ENCODE measurements around the gene SYT15. TPM values are rescaled to one million over a fixed set of nuclear protein-coding genes. Genes with fewer than 3 reads are reported as not detected.
"Not testable (repeated sequence)": the region's sequence is repeated elsewhere in the genome, so short reads cannot be mapped to it uniquely, and the experiment has no call there.

SYT15 gene
- total and polyA plus RNA-seq, 2 of the 13 experiments (the other 11 are each of a cell fraction or from before 2014, with no cell fraction given) = 0.24 to 0.38 TPM

GRCh38 chr10:46630816-46631215 lies 51.9 kb downstream of the SYT15 start:
- H3K9ac ChIP-seq (ENCODE audit: insufficient read depth, low read depth, low read length) = peak overlapping the region; percentile 46; the same call in 1 of the 2 replicates
- DNase-seq (ENCODE audit: low spot score); H3K4me3 ChIP-seq (replicated peaks in 1 of 3; ENCODE audit: insufficient read depth in 1 of 3, low read depth in 2 of 3, low read length in 3 of 3); H2AFZ ChIP-seq (ENCODE audit: low read length); BruUV-seq (replicated peaks); H3K9me3 ChIP-seq (ENCODE audit: low read length); H3K4me2 ChIP-seq (ENCODE audit: low read depth, low read length); H3K27me3 ChIP-seq (ENCODE audit: control insufficient read depth in 1 of 2, insufficient read depth in 2 of 2, low read length in 2 of 2); CTCF ChIA-PET (ENCODE audit: low intra/inter-chr PET ratio, low total read pairs); H3K4me1 ChIP-seq (ENCODE audit: insufficient read depth, low read length); in situ Hi-C loops (cut with HindIII; ENCODE audit: extremely low pct_ligation_motif_present, low pct_unique_long_range_greater_than_20kb); H4K20me1 ChIP-seq (ENCODE audit: insufficient read depth, low read length); FAIRE-seq; H3K79me2 ChIP-seq (ENCODE audit: insufficient read depth, low read length); intact Hi-C loops (cut with micrococcal nuclease; ENCODE audit: unreplicated experiment); H3K36me3 ChIP-seq (replicated peaks in 1 of 2; ENCODE audit: control insufficient read depth in 1 of 2, insufficient read depth in 2 of 2, low read length in 2 of 2); POLR2A ChIA-PET: not testable (repeated sequence)
- H3K27ac ChIP-seq (ENCODE audit: extremely low read length, insufficient read depth, low read length) = peak overlapping the region; percentile 76
- WGBS (ENCODE audit: low lambda C conversion rate) = no CpG with 5 or more reads among the region's 3 CpGs
- 0 out of 2 replicates have a peak, but pooled peaks have one; percentile 43 for TF ChIP-seq RBFOX2 (IDR thresholded peaks at IDR 0.05; ENCODE audit: low read depth, low read length)
- peak; percentile 82 for ATAC-seq

- H3K27me3 ChIP-seq (ENCODE audit: control insufficient read depth in 1 of 2, insufficient read depth in 2 of 2, low read length in 2 of 2); H3K9ac ChIP-seq (ENCODE audit: insufficient read depth, low read depth, low read length); FAIRE-seq; H3K79me2 ChIP-seq (ENCODE audit: insufficient read depth, low read length); BruUV-seq (replicated peaks); H3K27ac ChIP-seq (ENCODE audit: extremely low read length, insufficient read depth, low read length); H3K9me3 ChIP-seq (ENCODE audit: low read length); CTCF ChIA-PET (ENCODE audit: low intra/inter-chr PET ratio, low total read pairs); H3K4me3 ChIP-seq (replicated peaks in 1 of 3; ENCODE audit: insufficient read depth in 1 of 3, low read depth in 2 of 3, low read length in 3 of 3); intact Hi-C loops (cut with micrococcal nuclease; ENCODE audit: unreplicated experiment); H4K20me1 ChIP-seq (ENCODE audit: insufficient read depth, low read length); in situ Hi-C loops (cut with HindIII; ENCODE audit: extremely low pct_ligation_motif_present, low pct_unique_long_range_greater_than_20kb); H3K4me1 ChIP-seq (ENCODE audit: insufficient read depth, low read length); POLR2A ChIA-PET; H3K4me2 ChIP-seq (ENCODE audit: low read depth, low read length); DNase-seq (ENCODE audit: low spot score); H3K36me3 ChIP-seq (replicated peaks in 1 of 2; ENCODE audit: control insufficient read depth in 1 of 2, insufficient read depth in 2 of 2, low read length in 2 of 2); H2AFZ ChIP-seq (ENCODE audit: low read length): not testable (repeated sequence)
- WGBS (ENCODE audit: low lambda C conversion rate) = no CpG with 5 or more reads among the region's 3 CpGs
- ATAC-seq = peak; percentile 32
Observed at GRCh38 chr10:46631683-46632082, 52.8 kb downstream of the SYT15 start.

GRCh38 chr10:46634698-46635097 lies 55.8 kb downstream of the SYT15 start:
- H3K4me2 ChIP-seq (ENCODE audit: low read depth, low read length); FAIRE-seq: not testable (repeated sequence)

GRCh38 chr10:46635364-46635959 lies 56.5 kb downstream of the SYT15 start:
- 54% methylated on average over 6 of the region's 63 CpGs for WGBS (ENCODE audit: low lambda C conversion rate)
- H3K4me1 ChIP-seq (ENCODE audit: insufficient read depth, low read length); H3K36me3 ChIP-seq (replicated peaks in 1 of 2; ENCODE audit: control insufficient read depth in 1 of 2, insufficient read depth in 2 of 2, low read length in 2 of 2); H3K9ac ChIP-seq (ENCODE audit: insufficient read depth, low read depth, low read length); intact Hi-C loops (cut with micrococcal nuclease; ENCODE audit: unreplicated experiment); H3K4me2 ChIP-seq (ENCODE audit: low read depth, low read length); H3K27me3 ChIP-seq (ENCODE audit: control insufficient read depth in 1 of 2, insufficient read depth in 2 of 2, low read length in 2 of 2); BruUV-seq (replicated peaks); CTCF ChIA-PET (ENCODE audit: low intra/inter-chr PET ratio, low total read pairs); H3K79me2 ChIP-seq (ENCODE audit: insufficient read depth, low read length); H2AFZ ChIP-seq (ENCODE audit: low read length); in situ Hi-C loops (cut with HindIII; ENCODE audit: extremely low pct_ligation_motif_present, low pct_unique_long_range_greater_than_20kb); H3K27ac ChIP-seq (ENCODE audit: extremely low read length, insufficient read depth, low read length); FAIRE-seq; H3K4me3 ChIP-seq (replicated peaks in 1 of 3; ENCODE audit: insufficient read depth in 1 of 3, low read depth in 2 of 3, low read length in 3 of 3); DNase-seq (ENCODE audit: low spot score); H4K20me1 ChIP-seq (ENCODE audit: insufficient read depth, low read length); H3K9me3 ChIP-seq (ENCODE audit: low read length); POLR2A ChIA-PET: not testable (repeated sequence)
- ATAC-seq = peak; percentile 77

More at GRCh38 chr10:46634698-46635097, 55.8 kb downstream of the SYT15 start:
- H3K27ac ChIP-seq (ENCODE audit: extremely low read length, insufficient read depth, low read length); H3K9me3 ChIP-seq (ENCODE audit: low read length); H4K20me1 ChIP-seq (ENCODE audit: insufficient read depth, low read length); POLR2A ChIA-PET; H3K27me3 ChIP-seq (ENCODE audit: control insufficient read depth in 1 of 2, insufficient read depth in 2 of 2, low read length in 2 of 2); H3K4me1 ChIP-seq (ENCODE audit: insufficient read depth, low read length); ATAC-seq; in situ Hi-C loops (cut with HindIII; ENCODE audit: extremely low pct_ligation_motif_present, low pct_unique_long_range_greater_than_20kb); H3K4me3 ChIP-seq (replicated peaks in 1 of 3; ENCODE audit: insufficient read depth in 1 of 3, low read depth in 2 of 3, low read length in 3 of 3); CTCF ChIA-PET (ENCODE audit: low intra/inter-chr PET ratio, low total read pairs); H2AFZ ChIP-seq (ENCODE audit: low read length); H3K79me2 ChIP-seq (ENCODE audit: insufficient read depth, low read length); intact Hi-C loops (cut with micrococcal nuclease; ENCODE audit: unreplicated experiment); H3K36me3 ChIP-seq (replicated peaks in 1 of 2; ENCODE audit: control insufficient read depth in 1 of 2, insufficient read depth in 2 of 2, low read length in 2 of 2); H3K9ac ChIP-seq (ENCODE audit: insufficient read depth, low read depth, low read length); DNase-seq (ENCODE audit: low spot score): not testable (repeated sequence)
- WGBS (ENCODE audit: low lambda C conversion rate) = 56% methylated on average over 4 of the region's 5 CpGs
- BruUV-seq (replicated peaks) = TSS peak; percentile 78
